Transverse colon (tissue), 3 donors: ENCODE data around the gene CWH43.
"Not testable (repeated sequence)": the region's sequence is repeated elsewhere in the genome, so short reads cannot be mapped to it uniquely, and the experiment has no call there.

Source experiments
- CTCF ChIP-seq, 5 experiments: fragments of 200-600 bp in 3 of 5; fragments of 450-650 bp in 2 of 5; sonication (generic) in 3 of 5; IDR thresholded peaks; 1 replicate in 2 of 5; 2 replicates in 3 of 5; pipeline ENCODE4 v1.5.1; 2016 to 2017; ENCODE audit warnings: antibody characterized with exemption in 5 of 5, inconsistent platforms in 3 of 5, mild to moderate bottlenecking in 2 of 5, moderate library complexity in 1 of 5
- EP300 ChIP-seq: sonication (generic); formaldehyde crosslinking; IDR thresholded peaks from one replicate; pipeline ENCODE4 v1.6.1; 2017; ENCODE audit warnings: antibody characterized with exemption, low read depth
- POLR2A ChIP-seq: fragments of 450-650 bp; IDR thresholded peaks from one replicate; pipeline ENCODE4 v1.6.1; 2016; ENCODE audit warnings: antibody characterized with exemption, mild to moderate bottlenecking, moderate library complexity

- not testable (repeated sequence) for TF ChIP-seq POLR2A; CTCF (IDR thresholded peaks at IDR 0.05); EP300
Observed at GRCh38 chr4:49108183-49108978, 122.3 kb downstream of the CWH43 start.
